Measurements from ENCODE around the gene RBM28.

DNA sequence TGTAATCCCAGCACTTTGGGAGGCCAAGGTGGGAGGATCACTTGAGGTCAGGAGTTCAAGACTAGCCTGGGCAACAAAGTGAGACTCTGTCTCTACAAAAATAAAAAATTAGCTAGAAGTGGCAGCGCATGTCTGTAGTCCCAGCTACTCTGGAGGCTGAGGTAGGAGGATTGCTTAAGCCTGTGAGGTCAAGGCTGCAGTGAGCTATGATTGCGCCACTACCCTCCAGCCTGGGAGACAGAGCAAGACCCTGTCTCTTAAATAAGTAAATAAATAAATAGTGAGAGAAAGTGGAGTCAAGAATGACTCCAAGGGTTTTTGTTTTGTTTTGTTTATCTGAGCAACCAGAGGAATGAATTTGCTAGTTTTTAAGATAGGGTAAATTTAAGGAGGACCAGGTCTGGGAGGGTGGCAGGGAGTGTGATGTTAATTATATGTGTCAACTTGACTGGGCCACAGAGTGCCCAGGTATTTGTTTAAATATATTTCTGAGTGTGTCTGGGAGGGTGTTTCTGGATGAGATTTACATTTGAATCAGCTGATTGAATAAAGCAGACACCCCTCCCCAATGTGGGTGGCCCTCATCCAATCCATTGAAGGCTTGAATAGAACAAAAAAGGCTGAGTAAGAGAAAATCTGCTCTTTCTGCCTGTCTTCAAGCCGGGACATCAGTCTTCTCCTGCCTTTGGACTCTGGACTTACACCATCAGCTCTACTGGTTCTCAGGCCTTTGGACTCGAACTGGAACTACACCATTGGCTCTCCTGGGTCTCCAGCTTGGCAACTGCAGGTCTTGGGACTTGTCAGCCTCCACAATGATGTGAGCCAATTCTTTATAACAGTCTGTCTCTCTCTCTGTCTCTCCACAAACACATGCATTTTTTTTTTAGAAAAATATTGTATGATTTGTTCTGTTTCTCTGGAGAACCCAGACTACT, 42.5 kb upstream of the RBM28 start:
- TF ChIP-seq, protein P1, sequence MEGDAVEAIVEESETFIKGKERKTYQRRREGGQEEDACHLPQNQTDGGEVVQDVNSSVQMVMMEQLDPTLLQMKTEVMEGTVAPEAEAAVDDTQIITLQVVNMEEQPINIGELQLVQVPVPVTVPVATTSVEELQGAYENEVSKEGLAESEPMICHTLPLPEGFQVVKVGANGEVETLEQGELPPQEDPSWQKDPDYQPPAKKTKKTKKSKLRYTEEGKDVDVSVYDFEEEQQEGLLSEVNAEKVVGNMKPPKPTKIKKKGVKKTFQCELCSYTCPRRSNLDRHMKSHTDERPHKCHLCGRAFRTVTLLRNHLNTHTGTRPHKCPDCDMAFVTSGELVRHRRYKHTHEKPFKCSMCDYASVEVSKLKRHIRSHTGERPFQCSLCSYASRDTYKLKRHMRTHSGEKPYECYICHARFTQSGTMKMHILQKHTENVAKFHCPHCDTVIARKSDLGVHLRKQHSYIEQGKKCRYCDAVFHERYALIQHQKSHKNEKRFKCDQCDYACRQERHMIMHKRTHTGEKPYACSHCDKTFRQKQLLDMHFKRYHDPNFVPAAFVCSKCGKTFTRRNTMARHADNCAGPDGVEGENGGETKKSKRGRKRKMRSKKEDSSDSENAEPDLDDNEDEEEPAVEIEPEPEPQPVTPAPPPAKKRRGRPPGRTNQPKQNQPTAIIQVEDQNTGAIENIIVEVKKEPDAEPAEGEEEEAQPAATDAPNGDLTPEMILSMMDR (IDR thresholded peaks at IDR 0.05), result no peak
- TF ChIP-seq POLR2A (IDR thresholded peaks at IDR 0.05) (no peak), POLR2AphosphoS5 (IDR thresholded peaks at IDR 0.05) (no peak), EP300 (IDR thresholded peaks at IDR 0.05) (no peak)
